A549 (cell line): Measurements from ENCODE around the gene PLD1.

Source experiments
- EP300 ChIP-seq, 2 experiments: fragments of >200 bp; sonication (Bioruptor Twin); formaldehyde crosslinking; IDR thresholded peaks; 2 replicates in 1 of 2; 3 replicates in 1 of 2; pipeline ENCODE4 v1.6.1; 2016 to 2017
- RAD21 ChIP-seq, 2 experiments: fragments of >200 bp in 1 of 2; sonication (Bioruptor Twin) in 1 of 2; formaldehyde crosslinking in 1 of 2; IDR thresholded peaks in 1 of 2; conservative IDR thresholded peaks in 1 of 2; 2 replicates in 1 of 2; 3 replicates in 1 of 2; pipeline ENCODE4 v1.6.1; 2012 to 2018; ENCODE audit warnings: inconsistent platforms in 1 of 2
- RFX5 ChIP-seq: fragments of 450-650 bp; IDR thresholded peaks from 2 replicates; pipeline ENCODE4 v1.7.1; 2014; ENCODE audit warnings: antibody characterized with exemption, mild to moderate bottlenecking, moderate library complexity
- SMC3 ChIP-seq: fragments of >200 bp; sonication (Bioruptor Twin); formaldehyde crosslinking; IDR thresholded peaks from 3 replicates; pipeline ENCODE4 v1.6.1; 2018; ENCODE audit warnings: inconsistent platforms
- TF ChIP-seq, protein P1 (sequence below): fragments of >200 bp; sonication (Bioruptor Twin); formaldehyde crosslinking; IDR thresholded peaks from 3 replicates; pipeline ENCODE4 v1.5.1; 2016

- TF ChIP-seq, protein P1, sequence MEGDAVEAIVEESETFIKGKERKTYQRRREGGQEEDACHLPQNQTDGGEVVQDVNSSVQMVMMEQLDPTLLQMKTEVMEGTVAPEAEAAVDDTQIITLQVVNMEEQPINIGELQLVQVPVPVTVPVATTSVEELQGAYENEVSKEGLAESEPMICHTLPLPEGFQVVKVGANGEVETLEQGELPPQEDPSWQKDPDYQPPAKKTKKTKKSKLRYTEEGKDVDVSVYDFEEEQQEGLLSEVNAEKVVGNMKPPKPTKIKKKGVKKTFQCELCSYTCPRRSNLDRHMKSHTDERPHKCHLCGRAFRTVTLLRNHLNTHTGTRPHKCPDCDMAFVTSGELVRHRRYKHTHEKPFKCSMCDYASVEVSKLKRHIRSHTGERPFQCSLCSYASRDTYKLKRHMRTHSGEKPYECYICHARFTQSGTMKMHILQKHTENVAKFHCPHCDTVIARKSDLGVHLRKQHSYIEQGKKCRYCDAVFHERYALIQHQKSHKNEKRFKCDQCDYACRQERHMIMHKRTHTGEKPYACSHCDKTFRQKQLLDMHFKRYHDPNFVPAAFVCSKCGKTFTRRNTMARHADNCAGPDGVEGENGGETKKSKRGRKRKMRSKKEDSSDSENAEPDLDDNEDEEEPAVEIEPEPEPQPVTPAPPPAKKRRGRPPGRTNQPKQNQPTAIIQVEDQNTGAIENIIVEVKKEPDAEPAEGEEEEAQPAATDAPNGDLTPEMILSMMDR, result no peak
- TF ChIP-seq RAD21 (conservative IDR thresholded peaks at IDR 0.05 in 1 of 2, IDR thresholded peaks at IDR 0.05 in 1 of 2), result no peak
- no peak for TF ChIP-seq RFX5
- no peak for TF ChIP-seq SMC3
- no peak for TF ChIP-seq EP300 (IDR thresholded peaks at IDR 0.05)
Measured at GRCh38 chr3:171691485-171691884, 118.8 kb downstream of the PLD1 start.
